ENCODE data around the gene PDE1A.

PDE1A gene

GRCh38 chr2:182446087-182446486 lies 19.3 kb upstream of the PDE1A start:
- H3K4me3 ChIP-seq (replicated peaks; ENCODE audit: insufficient read depth, low read length): no peak overlapping the region
- H3K27me3 ChIP-seq (ENCODE audit: insufficient read depth, poor library complexity, severe bottlenecking): no peaks in the 10 kb centered on the region
- no peak overlapping the region for H3K27ac ChIP-seq (replicated peaks)
- TF ChIP-seq POLR2AphosphoS5 (IDR thresholded peaks at IDR 0.05; ENCODE audit: low read depth) (no peak), GABPA (IDR thresholded peaks at IDR 0.05; ENCODE audit: low read depth) (no peak), REST (IDR thresholded peaks at IDR 0.05; ENCODE audit: insufficient replicate concordance, low read depth) (no peak), SPI1 (IDR thresholded peaks at IDR 0.05; ENCODE audit: borderline replicate concordance, low read depth) (no peak), CTCF (IDR thresholded peaks at IDR 0.05; ENCODE audit: insufficient read depth, low read length) (no peak)
- DNase-seq (ENCODE audit: low read depth in 1 of 2, low spot score in 1 of 2): no peak

- no peak for DNase-seq (ENCODE audit: low read depth in 1 of 2, low spot score in 1 of 2)
- Histone ChIP-seq H3K27me3 (ENCODE audit: insufficient read depth, poor library complexity, severe bottlenecking) (no peaks in the 10 kb centered on the region), H3K27ac (replicated peaks) (no peak overlapping the region), H3K4me3 (replicated peaks; ENCODE audit: insufficient read depth, low read length) (no peak overlapping the region)
- TF ChIP-seq GABPA (IDR thresholded peaks at IDR 0.05; ENCODE audit: low read depth): no peak
- TF ChIP-seq POLR2AphosphoS5 (IDR thresholded peaks at IDR 0.05; ENCODE audit: low read depth): no peak
- TF ChIP-seq SPI1 (IDR thresholded peaks at IDR 0.05; ENCODE audit: borderline replicate concordance, low read depth): no peak
- TF ChIP-seq CTCF (IDR thresholded peaks at IDR 0.05; ENCODE audit: insufficient read depth, low read length): no peak
- no peak for TF ChIP-seq REST (IDR thresholded peaks at IDR 0.05; ENCODE audit: insufficient replicate concordance, low read depth)
Observed at GRCh38 chr2:182445391-182445965, 18.6 kb upstream of the PDE1A start.

- no peak overlapping the region for H3K27ac ChIP-seq (replicated peaks)
- TF ChIP-seq SPI1 (IDR thresholded peaks at IDR 0.05; ENCODE audit: borderline replicate concordance, low read depth): no peak
- TF ChIP-seq GABPA (IDR thresholded peaks at IDR 0.05; ENCODE audit: low read depth): no peak
- TF ChIP-seq REST (IDR thresholded peaks at IDR 0.05; ENCODE audit: insufficient replicate concordance, low read depth): no peak
- no peak for TF ChIP-seq POLR2AphosphoS5 (IDR thresholded peaks at IDR 0.05; ENCODE audit: low read depth)
- TF ChIP-seq CTCF (IDR thresholded peaks at IDR 0.05; ENCODE audit: insufficient read depth, low read length): no peak
- H3K27me3 ChIP-seq (ENCODE audit: insufficient read depth, poor library complexity, severe bottlenecking): no peaks in the 10 kb centered on the region
- no peak for DNase-seq (ENCODE audit: low read depth in 1 of 2, low spot score in 1 of 2)
- no peak overlapping the region for H3K4me3 ChIP-seq (replicated peaks; ENCODE audit: insufficient read depth, low read length)
Observed at GRCh38 chr2:182444806-182445205, 18.0 kb upstream of the PDE1A start.

Measured in HL-60 (cell line).